ENCODE data around the gene COMMD9.

Gene COMMD9

GRCh38 chr11:36312611-36313472 is 23.6 kb upstream of the COMMD9 start:
- Histone ChIP-seq H3K9me3 (replicated peaks in 1 of 2; ENCODE audit: control insufficient read depth in 2 of 2, insufficient read depth in 1 of 2, low read depth in 1 of 2, low read length in 2 of 2) (peaks cover 0 to 2% of the 10 kb centered on the region in 2 donors), H2BK15ac (ENCODE audit: low read length) (no peak overlapping the region), H2AK5ac (ENCODE audit: low read depth, low read length) (no peak overlapping the region), H3K4me1 (ENCODE audit: control insufficient read depth in 2 of 2, insufficient read depth in 1 of 2, low read depth in 1 of 2, low read length in 2 of 2) (no peaks in the 10 kb centered on the region), H3K4ac (ENCODE audit: low read length) (no peak overlapping the region), H3K18ac (ENCODE audit: low read length) (no peak overlapping the region), H4K8ac (ENCODE audit: low read depth, low read length) (no peak overlapping the region), H3K79me1 (ENCODE audit: low read depth, low read length) (no peaks in the 10 kb centered on the region), H3K27ac (replicated peaks; ENCODE audit: low read length) (no peak overlapping the region), H4K91ac (ENCODE audit: low read depth, low read length, poor library complexity) (no peak overlapping the region), H2BK5ac (ENCODE audit: low read length) (no peak overlapping the region), H3K9ac (ENCODE audit: low read depth, low read length, poor library complexity) (no peak overlapping the region), H3K27me3 (ENCODE audit: control insufficient read depth in 3 of 3, insufficient read depth in 3 of 3, low read depth in 1 of 3, low read length in 3 of 3) (no peaks in the 10 kb centered on the region), H3K4me3 (ENCODE audit: low read length in 2 of 2) (no peak overlapping the region), H3K23ac (ENCODE audit: low read depth, low read length, poor library complexity) (no peak overlapping the region), H2AFZ (ENCODE audit: low read length) (no peak overlapping the region), H2BK12ac (ENCODE audit: low read length) (no peak overlapping the region), H3K14ac (ENCODE audit: low read length) (no peak overlapping the region), H3K4me2 (ENCODE audit: insufficient read depth, low read length, poor library complexity, severe bottlenecking) (no peak overlapping the region), H3K36me3 (replicated peaks in 1 of 2; ENCODE audit: control insufficient read depth in 2 of 2, insufficient read depth in 2 of 2, low read length in 2 of 2) (no peaks in the 10 kb centered on the region), H2BK120ac (ENCODE audit: low read depth, low read length) (no peak overlapping the region)
- DNase-seq (ENCODE audit: low spot score) = no peak
- no CpG with 5 or more reads among the region's 6 CpGs for WGBS, 2 donors (ENCODE audit: extremely low coverage in 2 of 2, insufficient read length in 2 of 2, insufficient replicate concordance in 1 of 2)

- no CpG with 5 or more reads among the region's 4 CpGs for WGBS, 2 donors (ENCODE audit: extremely low coverage in 2 of 2, insufficient read length in 2 of 2, insufficient replicate concordance in 1 of 2)
- Histone ChIP-seq H2AFZ (ENCODE audit: low read length) (no peak overlapping the region), H3K23ac (ENCODE audit: low read depth, low read length, poor library complexity) (no peak overlapping the region), H3K4me1 (ENCODE audit: control insufficient read depth in 2 of 2, insufficient read depth in 1 of 2, low read depth in 1 of 2, low read length in 2 of 2) (no peaks in the 10 kb centered on the region), H3K18ac (ENCODE audit: low read length) (no peak overlapping the region), H3K9ac (ENCODE audit: low read depth, low read length, poor library complexity) (no peak overlapping the region), H3K4ac (ENCODE audit: low read length) (no peak overlapping the region), H2AK5ac (ENCODE audit: low read depth, low read length) (no peak overlapping the region), H3K36me3 (replicated peaks in 1 of 2; ENCODE audit: control insufficient read depth in 2 of 2, insufficient read depth in 2 of 2, low read length in 2 of 2) (no peaks in the 10 kb centered on the region), H3K14ac (ENCODE audit: low read length) (no peak overlapping the region), H2BK15ac (ENCODE audit: low read length) (no peak overlapping the region), H2BK12ac (ENCODE audit: low read length) (no peak overlapping the region), H3K4me2 (ENCODE audit: insufficient read depth, low read length, poor library complexity, severe bottlenecking) (no peak overlapping the region), H3K27ac (replicated peaks; ENCODE audit: low read length) (no peak overlapping the region), H4K8ac (ENCODE audit: low read depth, low read length) (no peak overlapping the region), H2BK5ac (ENCODE audit: low read length) (no peak overlapping the region), H4K91ac (ENCODE audit: low read depth, low read length, poor library complexity) (no peak overlapping the region), H3K27me3 (ENCODE audit: control insufficient read depth in 3 of 3, insufficient read depth in 3 of 3, low read depth in 1 of 3, low read length in 3 of 3) (no peaks in the 10 kb centered on the region), H3K79me1 (ENCODE audit: low read depth, low read length) (no peaks in the 10 kb centered on the region), H3K9me3 (replicated peaks in 1 of 2; ENCODE audit: control insufficient read depth in 2 of 2, insufficient read depth in 1 of 2, low read depth in 1 of 2, low read length in 2 of 2) (peaks cover 0 to under 1% of the 10 kb centered on the region in 2 donors), H3K4me3 (ENCODE audit: low read length in 2 of 2) (no peak overlapping the region), H2BK120ac (ENCODE audit: low read depth, low read length) (no peak overlapping the region)
- no peak for DNase-seq (ENCODE audit: low spot score)
Observed at GRCh38 chr11:36311926-36312595, 22.8 kb upstream of the COMMD9 start.

GRCh38 chr11:36309779-36310178 is 20.6 kb upstream of the COMMD9 start:
- no peaks in the 10 kb centered on the region for H3K79me1 ChIP-seq (ENCODE audit: low read depth, low read length)
- H3K4me1 ChIP-seq (ENCODE audit: control insufficient read depth in 2 of 2, insufficient read depth in 1 of 2, low read depth in 1 of 2, low read length in 2 of 2) = no peaks in the 10 kb centered on the region
- no peak overlapping the region for H3K27ac ChIP-seq (replicated peaks; ENCODE audit: low read length)
- H3K14ac ChIP-seq (ENCODE audit: low read length) = no peak overlapping the region
- no peak for DNase-seq (ENCODE audit: low spot score)
- H3K23ac ChIP-seq (ENCODE audit: low read depth, low read length, poor library complexity) = no peak overlapping the region
- H3K4me2 ChIP-seq (ENCODE audit: insufficient read depth, low read length, poor library complexity, severe bottlenecking) = no peak overlapping the region
- WGBS, 2 donors (ENCODE audit: extremely low coverage in 2 of 2, insufficient read length in 2 of 2, insufficient replicate concordance in 1 of 2) = no CpG with 5 or more reads among the region's 4 CpGs
- H4K8ac ChIP-seq (ENCODE audit: low read depth, low read length) = no peak overlapping the region
- no peak overlapping the region for H2BK12ac ChIP-seq (ENCODE audit: low read length)
- no peaks in the 10 kb centered on the region for H3K9me3 ChIP-seq (replicated peaks in 1 of 2; ENCODE audit: control insufficient read depth in 2 of 2, insufficient read depth in 1 of 2, low read depth in 1 of 2, low read length in 2 of 2)
- H3K36me3 ChIP-seq (replicated peaks in 1 of 2; ENCODE audit: control insufficient read depth in 2 of 2, insufficient read depth in 2 of 2, low read length in 2 of 2) = no peaks in the 10 kb centered on the region
- H3K18ac ChIP-seq (ENCODE audit: low read length) = no peak overlapping the region
- H2BK5ac ChIP-seq (ENCODE audit: low read length) = no peak overlapping the region
- no peaks in the 10 kb centered on the region for H3K27me3 ChIP-seq (ENCODE audit: control insufficient read depth in 3 of 3, insufficient read depth in 3 of 3, low read depth in 1 of 3, low read length in 3 of 3)
- no peak overlapping the region for H2BK15ac ChIP-seq (ENCODE audit: low read length)
- no peak overlapping the region for H2AK5ac ChIP-seq (ENCODE audit: low read depth, low read length)
- H2AFZ ChIP-seq (ENCODE audit: low read length) = no peak overlapping the region
- no peak overlapping the region for H3K9ac ChIP-seq (ENCODE audit: low read depth, low read length, poor library complexity)
- no peak overlapping the region for H3K4me3 ChIP-seq (ENCODE audit: low read length in 2 of 2)
- no peak overlapping the region for H4K91ac ChIP-seq (ENCODE audit: low read depth, low read length, poor library complexity)
- H2BK120ac ChIP-seq (ENCODE audit: low read depth, low read length) = no peak overlapping the region
- no peak overlapping the region for H3K4ac ChIP-seq (ENCODE audit: low read length)

GRCh38 chr11:36308577-36308976 is 19.4 kb upstream of the COMMD9 start:
- Histone ChIP-seq H2AK5ac (ENCODE audit: low read depth, low read length) (no peak overlapping the region), H2AFZ (ENCODE audit: low read length) (no peak overlapping the region), H3K23ac (ENCODE audit: low read depth, low read length, poor library complexity) (no peak overlapping the region), H4K8ac (ENCODE audit: low read depth, low read length) (no peak overlapping the region), H3K9ac (ENCODE audit: low read depth, low read length, poor library complexity) (no peak overlapping the region), H3K27me3 (ENCODE audit: control insufficient read depth in 3 of 3, insufficient read depth in 3 of 3, low read depth in 1 of 3, low read length in 3 of 3) (no peaks in the 10 kb centered on the region), H3K36me3 (replicated peaks in 1 of 2; ENCODE audit: control insufficient read depth in 2 of 2, insufficient read depth in 2 of 2, low read length in 2 of 2) (no peaks in the 10 kb centered on the region), H2BK15ac (ENCODE audit: low read length) (no peak overlapping the region), H3K14ac (ENCODE audit: low read length) (no peak overlapping the region), H3K18ac (ENCODE audit: low read length) (no peak overlapping the region), H4K91ac (ENCODE audit: low read depth, low read length, poor library complexity) (no peak overlapping the region), H3K4me3 (ENCODE audit: low read length in 2 of 2) (no peak overlapping the region), H3K4me2 (ENCODE audit: insufficient read depth, low read length, poor library complexity, severe bottlenecking) (no peak overlapping the region), H2BK5ac (ENCODE audit: low read length) (no peak overlapping the region), H3K4ac (ENCODE audit: low read length) (no peak overlapping the region), H2BK120ac (ENCODE audit: low read depth, low read length) (no peak overlapping the region), H3K9me3 (replicated peaks in 1 of 2; ENCODE audit: control insufficient read depth in 2 of 2, insufficient read depth in 1 of 2, low read depth in 1 of 2, low read length in 2 of 2) (no peaks in the 10 kb centered on the region), H3K4me1 (ENCODE audit: control insufficient read depth in 2 of 2, insufficient read depth in 1 of 2, low read depth in 1 of 2, low read length in 2 of 2) (no peaks in the 10 kb centered on the region), H3K79me1 (ENCODE audit: low read depth, low read length) (no peaks in the 10 kb centered on the region), H2BK12ac (ENCODE audit: low read length) (no peak overlapping the region), H3K27ac (replicated peaks; ENCODE audit: low read length) (no peak overlapping the region)
- no peak for DNase-seq (ENCODE audit: low spot score)
- WGBS, 2 donors (ENCODE audit: extremely low coverage in 2 of 2, insufficient read length in 2 of 2, insufficient replicate concordance in 1 of 2) = no CpG with 5 or more reads among the region's 1 CpG

Measured in neuronal stem cell (in vitro differentiated cells).